Effector memory CD4-positive, alpha-beta T cell (primary cell): Measurements from ENCODE around the gene RBMS3.

Experiments used
- DNase-seq, 3 donors: peaks; one replicate each; pipeline ENCODE4 v3.0.0-alpha.2; 2020
- H3K27ac ChIP-seq: 2 replicates; pipeline ENCODE4 v1.7.0; 2013; ENCODE audit warnings: mild to moderate bottlenecking, low read length, moderate library complexity; ENCODE audit not compliant: insufficient read depth, poor library complexity, severe bottlenecking
- H3K27me3 ChIP-seq: replicated peaks from 2 replicates; pipeline ENCODE4 v1.7.0; 2013; ENCODE audit warnings: mild to moderate bottlenecking, low read length; ENCODE audit not compliant: insufficient read depth, control insufficient read depth, poor library complexity, severe bottlenecking
- H3K36me3 ChIP-seq: 2 replicates; pipeline ENCODE4 v1.7.0; 2013; ENCODE audit warnings: mild to moderate bottlenecking, low read length, moderate library complexity; ENCODE audit not compliant: control insufficient read depth, insufficient read depth
- H3K4me1 ChIP-seq: 2 replicates; pipeline ENCODE4 v1.7.0; 2013; ENCODE audit warnings: low read length, mild to moderate bottlenecking; ENCODE audit not compliant: control insufficient read depth, insufficient read depth, poor library complexity, severe bottlenecking
- H3K4me3 ChIP-seq: 2 replicates; pipeline ENCODE4 v1.7.0; 2013; ENCODE audit warnings: low read length, low read depth, mild to moderate bottlenecking; ENCODE audit not compliant: insufficient read depth, poor library complexity, severe bottlenecking
- H3K9me3 ChIP-seq: 2 replicates; pipeline ENCODE4 v1.7.0; 2013; ENCODE audit warnings: mild to moderate bottlenecking, low read length, moderate library complexity; ENCODE audit not compliant: control insufficient read depth

RBMS3 gene

GRCh38 chr3:29249829-29250345, 31.0 kb upstream of the RBMS3 start:
- Histone ChIP-seq H3K4me1 (no peaks in the 10 kb centered on the region), H3K4me3 (no peak overlapping the region), H3K36me3 (no peaks in the 10 kb centered on the region), H3K27me3 (no peaks in the 10 kb centered on the region), H3K27ac (no peak overlapping the region), H3K9me3 (no peaks in the 10 kb centered on the region)
- no peak for DNase-seq

GRCh38 chr3:29255854-29256696, 24.8 kb upstream of the RBMS3 start:
- Histone ChIP-seq H3K9me3 (no peaks in the 10 kb centered on the region), H3K36me3 (no peaks in the 10 kb centered on the region), H3K4me1 (no peaks in the 10 kb centered on the region), H3K27ac (no peak overlapping the region), H3K27me3 (no peaks in the 10 kb centered on the region), H3K4me3 (no peak overlapping the region)
- no peak for DNase-seq

- no peaks in the 10 kb centered on the region for H3K9me3 ChIP-seq
- no peak overlapping the region for H3K27ac ChIP-seq
- no peaks in the 10 kb centered on the region for H3K4me1 ChIP-seq
- H3K27me3 ChIP-seq, result no peaks in the 10 kb centered on the region
- H3K4me3 ChIP-seq, result no peak overlapping the region
- H3K36me3 ChIP-seq, result no peaks in the 10 kb centered on the region
- DNase-seq, result no peak
Observed at GRCh38 chr3:29258161-29258560, 22.7 kb upstream of the RBMS3 start.

GRCh38 chr3:29261119-29261518, 19.8 kb upstream of the RBMS3 start:
- H3K4me1 ChIP-seq, result no peaks in the 10 kb centered on the region
- no peak overlapping the region for H3K27ac ChIP-seq

GRCh38 chr3:29263476-29263875, 17.4 kb upstream of the RBMS3 start:
- H3K4me1 ChIP-seq, result no peaks in the 10 kb centered on the region
- DNase-seq, result no peak
- H3K36me3 ChIP-seq, result no peaks in the 10 kb centered on the region
- H3K9me3 ChIP-seq, result no peaks in the 10 kb centered on the region
- no peak overlapping the region for H3K4me3 ChIP-seq
- no peak overlapping the region for H3K27ac ChIP-seq
- no peaks in the 10 kb centered on the region for H3K27me3 ChIP-seq

More at GRCh38 chr3:29261119-29261518, 19.8 kb upstream of the RBMS3 start:
- DNase-seq, result no peak
- no peaks in the 10 kb centered on the region for H3K27me3 ChIP-seq
- no peaks in the 10 kb centered on the region for H3K36me3 ChIP-seq
- H3K4me3 ChIP-seq, result no peak overlapping the region
- no peaks in the 10 kb centered on the region for H3K9me3 ChIP-seq

- DNase-seq, result no peak
- Histone ChIP-seq H3K4me1 (no peaks in the 10 kb centered on the region), H3K4me3 (no peak overlapping the region), H3K36me3 (no peaks in the 10 kb centered on the region), H3K27ac (no peak overlapping the region), H3K27me3 (no peaks in the 10 kb centered on the region), H3K9me3 (no peaks in the 10 kb centered on the region)
Observed at GRCh38 chr3:29265509-29266072, 15.3 kb upstream of the RBMS3 start.

- Histone ChIP-seq H3K27ac (no peak overlapping the region), H3K27me3 (no peaks in the 10 kb centered on the region), H3K9me3 (no peaks in the 10 kb centered on the region), H3K36me3 (no peaks in the 10 kb centered on the region), H3K4me3 (no peak overlapping the region), H3K4me1 (no peaks in the 10 kb centered on the region)
- DNase-seq, result no peak
Observed at GRCh38 chr3:29267226-29267625, 13.6 kb upstream of the RBMS3 start.

- Histone ChIP-seq H3K27ac (no peak overlapping the region), H3K4me3 (no peak overlapping the region), H3K36me3 (no peaks in the 10 kb centered on the region), H3K27me3 (no peaks in the 10 kb centered on the region), H3K9me3 (no peaks in the 10 kb centered on the region), H3K4me1 (no peaks in the 10 kb centered on the region)
- no peak for DNase-seq
Observed at GRCh38 chr3:29268651-29269050, 12.2 kb upstream of the RBMS3 start.

GRCh38 chr3:29270752-29271151, 10.1 kb upstream of the RBMS3 start:
- Histone ChIP-seq H3K9me3 (no peaks in the 10 kb centered on the region), H3K27me3 (no peaks in the 10 kb centered on the region), H3K36me3 (no peaks in the 10 kb centered on the region), H3K4me3 (no peak overlapping the region), H3K27ac (no peak overlapping the region), H3K4me1 (no peaks in the 10 kb centered on the region)
- no peak for DNase-seq

GRCh38 chr3:29271475-29271874, 9.4 kb upstream of the RBMS3 start:
- Histone ChIP-seq H3K36me3 (no peaks in the 10 kb centered on the region), H3K4me3 (no peak overlapping the region), H3K4me1 (no peaks in the 10 kb centered on the region), H3K9me3 (no peaks in the 10 kb centered on the region), H3K27ac (no peak overlapping the region), H3K27me3 (no peaks in the 10 kb centered on the region)
- DNase-seq, result no peak
